Astrocyte of the cerebellum (primary cell): Measurements from ENCODE around the gene LRRC74A.
A peak's percentile ranks its signal among the peaks of the same experiment; 100 is the strongest.

Experiments
- DNase-seq: peaks from one replicate; pipeline ENCODE4 v3.0.0-alpha.2; 2011; ENCODE audit warnings: low read depth
- H3K4me3 ChIP-seq: 2 replicates; pipeline ENCODE4 v1.5.1; 2011; ENCODE audit warnings: mild to moderate bottlenecking, low read depth, low read length, moderate library complexity
- CTCF ChIP-seq: IDR thresholded peaks from 2 replicates; pipeline ENCODE4 v1.5.1; 2012; ENCODE audit warnings: low read length, low read depth, moderate library complexity, mild to moderate bottlenecking; ENCODE audit errors: missing control alignments
- in situ Hi-C: cut with HindIII; loops from 2 replicates; pipeline ENCODE4 v1.10.0; 2017; ENCODE audit warnings: low sequenced_read_pairs

LRRC74A gene

DNA sequence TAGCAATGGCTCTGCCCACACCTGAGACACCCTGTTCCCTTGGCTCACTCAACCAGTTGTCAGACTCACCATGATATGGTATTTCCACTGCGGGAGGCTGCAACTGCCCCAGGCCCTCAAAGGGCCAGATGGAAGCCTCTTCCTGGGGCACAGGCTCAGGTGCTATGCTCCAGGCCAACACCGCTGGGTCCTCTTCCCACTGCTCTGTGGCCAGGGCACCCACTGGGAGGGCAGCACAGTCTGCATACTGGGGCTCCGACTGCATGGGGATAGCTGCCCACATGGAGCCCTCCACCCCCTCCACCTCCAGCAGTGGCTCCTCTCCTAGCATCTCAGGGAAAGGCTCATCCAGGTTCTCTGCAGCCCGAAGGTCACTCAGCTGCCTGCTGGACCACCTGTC, 17.2 kb upstream of the LRRC74A start:
- in situ Hi-C loops = no loop called here
- TF ChIP-seq CTCF = no peak

DNA sequence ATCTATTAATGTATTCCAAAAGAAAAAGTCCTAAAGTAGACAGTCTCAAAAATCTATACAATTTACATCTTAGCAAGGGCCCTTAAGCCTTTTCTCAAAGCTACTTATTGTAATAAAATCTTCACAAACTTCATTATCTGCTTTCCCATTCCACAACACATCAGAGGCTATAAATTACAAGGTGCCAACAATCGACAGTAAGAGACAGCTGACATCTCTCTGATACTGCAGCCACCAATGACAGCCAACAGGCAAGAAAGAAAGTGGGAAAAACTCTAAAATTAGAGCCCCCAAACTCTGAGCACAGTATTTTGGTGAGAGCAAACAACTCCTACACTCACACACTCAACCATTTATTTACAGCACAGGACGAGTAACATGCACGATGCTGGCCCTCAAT, 15.7 kb upstream of the LRRC74A start:
- no peak for TF ChIP-seq CTCF
- no peak overlapping the region for H3K4me3 ChIP-seq
- in situ Hi-C loops = no loop called here
- no peak for DNase-seq

More for the DNA sequence above, 17.2 kb upstream of the LRRC74A start:
- no peak for DNase-seq
- no peak overlapping the region for H3K4me3 ChIP-seq

DNA sequence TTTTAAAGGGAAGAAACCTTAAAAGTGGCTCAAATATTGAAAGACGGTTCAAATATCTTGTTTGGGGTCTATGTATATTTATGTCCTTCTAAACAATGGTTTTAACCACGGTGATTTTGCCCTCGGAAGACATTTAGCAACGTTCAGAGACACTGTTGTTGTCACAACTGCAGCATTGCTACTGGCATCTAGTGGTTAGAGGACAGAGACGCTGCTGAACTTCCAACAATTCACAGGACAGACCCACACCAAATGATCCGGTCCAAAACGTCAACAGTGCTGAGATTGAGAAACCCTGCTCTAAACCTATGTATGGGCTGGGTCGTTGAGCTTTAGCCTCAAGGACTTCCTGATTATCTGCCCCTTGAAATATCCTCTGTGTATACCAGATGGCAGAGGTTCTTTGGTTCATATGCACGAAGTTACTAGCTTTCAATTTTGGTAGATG, 15.2 kb upstream of the LRRC74A start:
- H3K4me3 ChIP-seq = peak overlapping the region; percentile 87
- DNase-seq = no peak
- TF ChIP-seq CTCF = peak; percentile 63
- in situ Hi-C loops = no loop called here

- H3K4me3 ChIP-seq = peak overlapping the region; percentile 87
- DNase-seq = no peak
- in situ Hi-C loops = no loop called here
- no peak for TF ChIP-seq CTCF
These were observed 14.6 kb upstream of the LRRC74A start for GRCh38 chr14:76811561-76811960.

DNA sequence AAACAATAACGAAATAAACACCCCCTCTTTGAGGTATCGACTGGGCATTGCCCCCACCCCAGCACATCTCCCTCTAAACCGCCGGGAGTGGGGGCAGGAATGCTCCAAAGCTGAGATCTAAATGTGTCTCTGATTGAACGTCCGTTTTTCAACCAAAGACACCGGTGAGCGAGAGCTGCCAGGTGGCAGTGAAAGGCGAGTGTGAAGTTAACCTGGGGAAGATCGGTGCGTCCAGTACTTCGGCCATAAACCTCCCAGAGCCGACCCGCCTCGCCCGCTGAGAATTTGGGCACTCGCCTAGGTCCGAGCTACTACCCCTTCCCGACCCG, 14.2 kb upstream of the LRRC74A start:
- no peak for TF ChIP-seq CTCF
- DNase-seq = no peak
- in situ Hi-C loops = no loop called here
- peak overlapping the region; percentile 87 for H3K4me3 ChIP-seq

DNA sequence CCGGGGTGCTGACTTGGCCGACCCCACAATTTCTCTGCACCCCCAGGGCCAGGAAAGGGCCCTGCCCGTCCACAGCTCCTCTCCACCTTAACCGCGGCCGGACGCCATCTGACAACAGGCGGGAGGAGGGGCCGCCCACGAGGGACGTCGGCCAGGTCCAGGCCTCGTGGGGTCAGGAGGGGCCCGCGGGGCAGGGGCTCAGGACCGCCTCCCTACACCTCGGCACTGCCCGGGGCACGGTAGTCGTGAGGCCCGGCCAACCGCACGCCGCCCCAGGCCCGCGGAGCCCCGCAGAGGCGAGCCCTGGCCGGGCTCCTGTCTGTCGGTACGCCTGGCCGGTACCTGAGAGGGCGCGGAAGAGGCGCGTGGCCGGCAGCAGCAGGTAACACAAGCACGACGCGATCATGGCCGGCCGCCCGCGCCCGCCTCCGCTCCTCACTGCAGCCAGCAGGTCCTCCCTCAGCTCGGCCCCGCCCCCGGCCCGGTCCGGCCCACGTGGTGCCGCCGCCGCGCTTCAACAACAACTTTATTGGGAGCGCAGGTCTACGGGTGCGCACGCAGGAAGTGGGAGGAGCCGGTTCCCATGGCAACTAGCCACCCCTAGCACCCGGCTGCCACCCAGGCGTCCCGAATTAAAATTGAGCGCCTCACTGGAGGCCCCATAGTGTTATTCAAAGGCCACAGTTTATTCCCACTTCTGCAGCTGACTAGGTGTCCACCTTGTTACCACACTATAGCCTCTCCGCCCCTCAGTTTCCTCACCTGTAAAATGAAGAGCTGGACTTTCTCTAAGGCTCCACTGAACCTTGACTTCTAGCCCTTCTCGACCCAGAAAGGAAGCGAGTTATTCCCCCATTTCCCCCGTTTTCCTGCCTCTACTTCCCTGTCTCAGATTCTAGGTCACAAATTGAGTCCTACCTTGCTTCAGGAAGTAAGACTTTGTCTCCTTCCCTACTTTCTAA, 13.5 kb upstream of the LRRC74A start, which contains the start of gene ANGEL1:
Gene ANGEL1 (minus strand): TSS at position 461 of the 962 bp plus-strand sequence. CDS start 55 bp downstream, at position 406.
- H3K4me3 ChIP-seq = peak within 1 kb of the TSS; percentile 87
- TF ChIP-seq CTCF = no peak
- in situ Hi-C loops = no loop called here
- DNase-seq = peak; percentile 72
